GM12878 (cell line): ENCODE data around the gene LHFPL5. TPM values are rescaled to one million over a fixed set of nuclear protein-coding genes. Genes with fewer than 3 reads are reported as not detected.

Experiments
- EGR1 ChIP-seq, 2 experiments: IDR thresholded peaks; 1 replicate in 1 of 2; 2 replicates in 1 of 2; pipeline ENCODE4 v1.6.1; 2011 to 2012; ENCODE audit warnings: low read depth in 2 of 2, low read length in 2 of 2, borderline replicate concordance in 1 of 2, mild to moderate bottlenecking in 1 of 2, moderate library complexity in 1 of 2
- GABPA ChIP-seq: IDR thresholded peaks from 2 replicates; pipeline ENCODE4 v1.6.1; 2014; ENCODE audit warnings: antibody characterized with exemption, low read depth, mild to moderate bottlenecking, inconsistent platforms
- MEF2A ChIP-seq: IDR thresholded peaks from 2 replicates; pipeline ENCODE4 v1.6.1; 2011; ENCODE audit warnings: low read depth, mild to moderate bottlenecking, low read length, moderate library complexity; ENCODE audit not compliant: insufficient read depth
- STAT3 ChIP-seq: IDR thresholded peaks from 2 replicates; pipeline ENCODE4 v1.6.1; 2011; ENCODE audit warnings: low read depth, low read length, improper control_type of control experiment
- TCF12 ChIP-seq: IDR thresholded peaks from 2 replicates; pipeline ENCODE4 v1.6.1; 2011; ENCODE audit warnings: low read depth, mild to moderate bottlenecking, low read length
- polyA plus RNA-seq, 11 experiments: library from polyadenylated mRNA; depleted of rRNA in 4 of 11; unstranded in 6 of 11; stranded (reverse) in 5 of 11; fragments of >200 nt; fragmentation: Nextera tagmentation in 4 of 11; fragmentation: Illumina TruSeq in 1 of 11; extraction: Ambion mirVana in 4 of 11; extraction: Trizol in 1 of 11; gene quantifications; 1 replicate in 1 of 11; 2 replicates in 10 of 11; pipeline versions ENCODE4 v1.2.1 to v1.2.3, GENCODE V29; 2011 to 2016; ENCODE audit warnings: inconsistent platforms in 2 of 11, missing spikeins in 2 of 11, low read depth in 1 of 11
- total RNA-seq, 4 experiments: library from RNA; depleted of rRNA in 3 of 4; stranded (reverse); fragments of >200 nt in 3 of 4; fragmentation: Illumina TruSeq in 1 of 4; extraction: Trizol in 1 of 4; gene quantifications; 2 replicates each; pipeline versions ENCODE4 v1.2.1 to v1.2.3, GENCODE V29; 2013 to 2021
- TF ChIP-seq, protein P1 (sequence below): fragments of 450-650 bp; IDR thresholded peaks from 2 replicates; pipeline ENCODE4 v1.6.1; 2014; ENCODE audit warnings: mild to moderate bottlenecking
- TF ChIP-seq, protein P2 (sequence below): fragments of 150-350 bp; IDR thresholded peaks from 2 replicates; pipeline ENCODE4 v1.6.1; 2016; ENCODE audit warnings: low read depth, low read length

The LHFPL5 gene
- total and polyA plus RNA-seq, 10 of the 15 experiments (the other 5 are each of a cell fraction or from before 2014, with no cell fraction given), result 0.11 TPM; not detected in 9

DNA sequence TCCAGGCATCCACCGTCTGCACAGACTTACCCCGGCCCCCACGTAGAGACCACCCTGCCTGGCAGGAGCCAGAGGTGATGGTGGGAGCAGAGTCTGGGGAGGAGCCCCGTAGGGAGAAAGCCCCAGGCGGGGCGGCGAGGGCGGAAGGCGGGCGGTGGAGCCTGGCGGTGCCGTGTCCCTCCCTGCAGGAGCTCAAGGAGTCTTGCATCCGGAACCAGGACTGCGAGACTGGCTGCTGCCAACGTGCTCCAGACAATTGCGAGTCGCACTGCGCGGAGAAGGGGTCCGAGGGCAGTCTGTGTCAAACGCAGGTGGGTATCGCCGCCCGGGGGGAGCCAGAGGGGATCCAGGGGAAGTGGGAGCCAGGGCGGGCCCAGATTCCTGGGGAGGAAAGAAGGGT lies 18.3 kb upstream of the LHFPL5 start (continued):
- TF ChIP-seq STAT3 (no peak), MEF2A (no peak), TCF12 (no peak), EGR1 (IDR thresholded peaks at IDR 0.05; ENCODE audit: borderline replicate concordance in 1 of 2, low read depth in 2 of 2, low read length in 2 of 2) (no peak), GABPA (no peak)
- TF ChIP-seq, protein P1, sequence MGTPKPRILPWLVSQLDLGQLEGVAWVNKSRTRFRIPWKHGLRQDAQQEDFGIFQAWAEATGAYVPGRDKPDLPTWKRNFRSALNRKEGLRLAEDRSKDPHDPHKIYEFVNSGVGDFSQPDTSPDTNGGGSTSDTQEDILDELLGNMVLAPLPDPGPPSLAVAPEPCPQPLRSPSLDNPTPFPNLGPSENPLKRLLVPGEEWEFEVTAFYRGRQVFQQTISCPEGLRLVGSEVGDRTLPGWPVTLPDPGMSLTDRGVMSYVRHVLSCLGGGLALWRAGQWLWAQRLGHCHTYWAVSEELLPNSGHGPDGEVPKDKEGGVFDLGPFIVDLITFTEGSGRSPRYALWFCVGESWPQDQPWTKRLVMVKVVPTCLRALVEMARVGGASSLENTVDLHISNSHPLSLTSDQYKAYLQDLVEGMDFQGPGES, result no peak
- TF ChIP-seq, protein P2, sequence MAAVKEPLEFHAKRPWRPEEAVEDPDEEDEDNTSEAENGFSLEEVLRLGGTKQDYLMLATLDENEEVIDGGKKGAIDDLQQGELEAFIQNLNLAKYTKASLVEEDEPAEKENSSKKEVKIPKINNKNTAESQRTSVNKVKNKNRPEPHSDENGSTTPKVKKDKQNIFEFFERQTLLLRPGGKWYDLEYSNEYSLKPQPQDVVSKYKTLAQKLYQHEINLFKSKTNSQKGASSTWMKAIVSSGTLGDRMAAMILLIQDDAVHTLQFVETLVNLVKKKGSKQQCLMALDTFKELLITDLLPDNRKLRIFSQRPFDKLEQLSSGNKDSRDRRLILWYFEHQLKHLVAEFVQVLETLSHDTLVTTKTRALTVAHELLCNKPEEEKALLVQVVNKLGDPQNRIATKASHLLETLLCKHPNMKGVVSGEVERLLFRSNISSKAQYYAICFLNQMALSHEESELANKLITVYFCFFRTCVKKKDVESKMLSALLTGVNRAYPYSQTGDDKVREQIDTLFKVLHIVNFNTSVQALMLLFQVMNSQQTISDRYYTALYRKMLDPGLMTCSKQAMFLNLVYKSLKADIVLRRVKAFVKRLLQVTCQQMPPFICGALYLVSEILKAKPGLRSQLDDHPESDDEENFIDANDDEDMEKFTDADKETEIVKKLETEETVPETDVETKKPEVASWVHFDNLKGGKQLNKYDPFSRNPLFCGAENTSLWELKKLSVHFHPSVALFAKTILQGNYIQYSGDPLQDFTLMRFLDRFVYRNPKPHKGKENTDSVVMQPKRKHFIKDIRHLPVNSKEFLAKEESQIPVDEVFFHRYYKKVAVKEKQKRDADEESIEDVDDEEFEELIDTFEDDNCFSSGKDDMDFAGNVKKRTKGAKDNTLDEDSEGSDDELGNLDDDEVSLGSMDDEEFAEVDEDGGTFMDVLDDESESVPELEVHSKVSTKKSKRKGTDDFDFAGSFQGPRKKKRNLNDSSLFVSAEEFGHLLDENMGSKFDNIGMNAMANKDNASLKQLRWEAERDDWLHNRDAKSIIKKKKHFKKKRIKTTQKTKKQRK, result no peak
